Neural crest cell (in vitro differentiated cells): ENCODE data around the gene PARD6B. TPM values are rescaled to one million over a fixed set of nuclear protein-coding genes. Genes with fewer than 3 reads are reported as not detected.

ENCODE experiments used
- DNase-seq: peaks from one replicate; pipeline ENCODE4 v3.0.0; 2021; ENCODE audit warnings: low read depth, mixed read lengths, low spot score
- H3K27ac Mint-ChIP-seq: one replicate; pipeline ENCODE4 v1.8.0; 2021; ENCODE audit warnings: mild to moderate bottlenecking, mixed read lengths; ENCODE audit not compliant: unreplicated experiment
- H3K27me3 Mint-ChIP-seq: 2 replicates; pipeline ENCODE4 v1.8.0; 2021; ENCODE audit warnings: low read depth, mild to moderate bottlenecking, mixed read lengths
- H3K36me3 Mint-ChIP-seq: 2 replicates; pipeline ENCODE4 v1.8.0; 2021; ENCODE audit warnings: low read depth, mild to moderate bottlenecking, mixed read lengths
- H3K4me1 Mint-ChIP-seq: 2 replicates; pipeline ENCODE4 v1.8.0; 2021; ENCODE audit warnings: mixed read lengths
- H3K4me3 Mint-ChIP-seq: one replicate; pipeline ENCODE4 v1.8.0; 2021; ENCODE audit warnings: mild to moderate bottlenecking, mixed read lengths
- H3K9me3 Mint-ChIP-seq: 2 replicates; pipeline ENCODE4 v1.8.0; 2021; ENCODE audit warnings: mixed read lengths
- total RNA-seq: library from RNA; stranded (reverse); gene quantifications from 2 replicates; pipeline ENCODE4 v1.2.1, GENCODE V29; 2021
- TF ChIP-seq, protein P1 (sequence below): fragments of 200-600 bp; sonication (generic); conservative IDR thresholded peaks from 2 replicates; pipeline ENCODE4 v1.5.0; 2021; ENCODE audit warnings: antibody characterized with exemption, mild to moderate bottlenecking

PARD6B gene
- total RNA-seq, 1 donor from 2014 or later: 9.5 TPM

- Mint-ChIP-seq H3K9me3 (no peaks in the 10 kb centered on the region), H3K27me3 (peaks cover 4% of the 10 kb centered on the region), H3K4me3 (no peak overlapping the region), H3K4me1 (peaks cover 4% of the 10 kb centered on the region), H3K27ac (no peak overlapping the region), H3K36me3 (no peaks in the 10 kb centered on the region)
- TF ChIP-seq, protein P1, sequence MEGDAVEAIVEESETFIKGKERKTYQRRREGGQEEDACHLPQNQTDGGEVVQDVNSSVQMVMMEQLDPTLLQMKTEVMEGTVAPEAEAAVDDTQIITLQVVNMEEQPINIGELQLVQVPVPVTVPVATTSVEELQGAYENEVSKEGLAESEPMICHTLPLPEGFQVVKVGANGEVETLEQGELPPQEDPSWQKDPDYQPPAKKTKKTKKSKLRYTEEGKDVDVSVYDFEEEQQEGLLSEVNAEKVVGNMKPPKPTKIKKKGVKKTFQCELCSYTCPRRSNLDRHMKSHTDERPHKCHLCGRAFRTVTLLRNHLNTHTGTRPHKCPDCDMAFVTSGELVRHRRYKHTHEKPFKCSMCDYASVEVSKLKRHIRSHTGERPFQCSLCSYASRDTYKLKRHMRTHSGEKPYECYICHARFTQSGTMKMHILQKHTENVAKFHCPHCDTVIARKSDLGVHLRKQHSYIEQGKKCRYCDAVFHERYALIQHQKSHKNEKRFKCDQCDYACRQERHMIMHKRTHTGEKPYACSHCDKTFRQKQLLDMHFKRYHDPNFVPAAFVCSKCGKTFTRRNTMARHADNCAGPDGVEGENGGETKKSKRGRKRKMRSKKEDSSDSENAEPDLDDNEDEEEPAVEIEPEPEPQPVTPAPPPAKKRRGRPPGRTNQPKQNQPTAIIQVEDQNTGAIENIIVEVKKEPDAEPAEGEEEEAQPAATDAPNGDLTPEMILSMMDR: no peak
- DNase-seq: no peak
Measured at GRCh38 chr20:50715694-50716093, 15.7 kb upstream of the PARD6B start.

- H3K4me1 Mint-ChIP-seq: peaks cover 4% of the 10 kb centered on the region
- H3K27ac Mint-ChIP-seq: no peak overlapping the region
- H3K9me3 Mint-ChIP-seq: no peaks in the 10 kb centered on the region
- no peak for DNase-seq
- peaks cover 4% of the 10 kb centered on the region for H3K27me3 Mint-ChIP-seq
- TF ChIP-seq, protein P1: no peak
- H3K4me3 Mint-ChIP-seq: no peak overlapping the region
- no peaks in the 10 kb centered on the region for H3K36me3 Mint-ChIP-seq
Measured at GRCh38 chr20:50716518-50716917, 14.9 kb upstream of the PARD6B start.

- H3K4me3 Mint-ChIP-seq: no peak overlapping the region
- H3K36me3 Mint-ChIP-seq: no peaks in the 10 kb centered on the region
- no peaks in the 10 kb centered on the region for H3K9me3 Mint-ChIP-seq
- DNase-seq: no peak
- peaks cover 4% of the 10 kb centered on the region for H3K27me3 Mint-ChIP-seq
- TF ChIP-seq, protein P1: no peak
- peaks cover 4% of the 10 kb centered on the region for H3K4me1 Mint-ChIP-seq
- H3K27ac Mint-ChIP-seq: no peak overlapping the region
Measured at GRCh38 chr20:50717312-50717711, 14.1 kb upstream of the PARD6B start.

GRCh38 chr20:50717974-50718761 lies 13.2 kb upstream of the PARD6B start:
- Mint-ChIP-seq H3K9me3 (no peaks in the 10 kb centered on the region), H3K27me3 (peaks cover 4% of the 10 kb centered on the region), H3K4me3 (no peak overlapping the region), H3K4me1 (peaks cover 4% of the 10 kb centered on the region), H3K27ac (no peak overlapping the region), H3K36me3 (no peaks in the 10 kb centered on the region)
- TF ChIP-seq, protein P1: no peak
- DNase-seq: no peak

GRCh38 chr20:50719328-50719727 lies 12.1 kb upstream of the PARD6B start:
- Mint-ChIP-seq H3K4me3 (no peak overlapping the region), H3K27ac (no peak overlapping the region), H3K27me3 (no peaks in the 10 kb centered on the region)

More at GRCh38 chr20:50719328-50719727, 12.1 kb upstream of the PARD6B start:
- no peak for DNase-seq
- Mint-ChIP-seq H3K36me3 (no peaks in the 10 kb centered on the region), H3K4me1 (no peaks in the 10 kb centered on the region), H3K9me3 (no peaks in the 10 kb centered on the region)
- TF ChIP-seq, protein P1: no peak
